Measurements from ENCODE around the gene CSNK1G2. TPM values are rescaled to one million over a fixed set of nuclear protein-coding genes. Genes with fewer than 3 reads are reported as not detected.
"Not testable (repeated sequence)": the region's sequence is repeated elsewhere in the genome, so short reads cannot be mapped to it uniquely, and the experiment has no call there.

CSNK1G2 gene
- total and polyA plus RNA-seq, 2 donors (not counting 1 experiment from before 2014, with no cell fraction given) = 154 to 288 TPM

DNA sequence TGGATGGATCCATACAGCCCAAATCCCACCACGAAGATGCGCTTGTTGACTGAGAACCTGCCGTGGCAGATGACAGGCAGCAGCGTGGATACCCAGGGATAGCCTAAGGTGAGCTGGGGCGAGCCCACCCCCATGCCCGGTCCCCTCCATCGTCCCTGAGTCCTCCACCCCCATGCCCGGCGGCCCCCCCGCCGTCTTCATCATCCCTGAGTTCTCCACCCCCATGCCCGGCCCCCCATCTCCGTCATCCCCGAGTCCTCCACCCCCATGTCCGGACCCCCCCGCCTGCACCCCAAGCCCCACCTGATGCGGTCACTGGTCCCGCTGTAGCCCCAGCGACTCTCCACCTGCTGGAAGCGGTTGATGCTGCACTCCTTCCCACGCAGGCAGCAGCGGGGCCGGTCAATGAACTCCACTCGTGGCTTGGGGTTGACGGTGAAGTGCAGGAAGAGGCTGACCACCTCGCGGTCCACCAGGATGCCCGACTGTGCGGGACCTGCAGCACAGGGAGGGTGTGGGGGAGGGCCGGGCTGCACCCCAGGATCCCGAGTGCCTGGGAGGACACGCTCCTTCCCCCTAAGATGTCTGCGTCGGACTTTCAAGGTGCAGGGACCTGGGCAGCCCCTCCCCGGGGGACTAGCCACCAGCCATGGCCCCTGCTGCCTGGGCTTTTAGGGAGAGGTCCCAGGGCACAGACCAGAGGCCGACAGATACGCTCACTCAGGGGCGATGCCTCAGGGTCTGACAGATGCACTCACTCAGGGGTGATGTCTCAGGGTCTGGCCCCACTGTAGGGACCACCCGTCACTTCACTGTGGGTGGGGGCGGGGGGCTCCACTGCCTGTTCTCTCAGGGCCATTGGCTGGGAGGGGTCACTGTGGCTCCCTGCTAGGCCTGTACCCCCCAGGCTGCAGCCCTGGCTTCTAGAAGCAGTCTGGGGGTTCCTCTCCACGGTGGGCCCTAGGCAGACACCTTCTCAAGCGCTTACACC is 46.5 kb downstream of the CSNK1G2 start:
- no peak for DNase-seq
- POLR2A ChIA-PET = interaction anchor here (0.7 kb wide), 1 partner anchor 131 kb away, joined by 3 read pairs; no protein-coding TSS in a partner anchor
- intact Hi-C loops (cut with micrococcal nuclease) = no loop called here
- Mint-ChIP-seq H3K27me3 (no peaks in the 10 kb centered on the region), H3K9me3 (ENCODE audit: insufficient read depth) (no peaks in the 10 kb centered on the region), H3K4me3 (no peak overlapping the region), H3K27ac (no peak overlapping the region), H3K4me1 (no peaks in the 10 kb centered on the region)
- H3K27me3 ChIP-seq (replicated peaks in 1 of 4; ENCODE audit: control extremely low read depth in 1 of 4, control insufficient read depth in 3 of 4, insufficient read depth in 4 of 4, low read length in 3 of 4) = no peaks in the 10 kb centered on the region
- no peak overlapping the region for H3K27ac ChIP-seq (ENCODE audit: low read length in 2 of 2)
- CTCF ChIA-PET = no interaction called here
- peaks cover 25% of the 10 kb centered on the region for H4K20me1 ChIP-seq (ENCODE audit: control insufficient read depth, insufficient read depth, low read length, poor library complexity, severe bottlenecking)
- H3K4me1 ChIP-seq (ENCODE audit: control insufficient read depth in 2 of 2, insufficient read depth in 2 of 2, low read length in 2 of 2) = no peaks in the 10 kb centered on the region
- H3K9ac ChIP-seq (ENCODE audit: low read length) = no peak overlapping the region
- H3K4me3 ChIP-seq (ENCODE audit: control extremely low read depth in 1 of 5, extremely low read depth in 1 of 5, insufficient read depth in 1 of 5, low read depth in 2 of 5, low read length in 4 of 5) = no peak overlapping the region
- H3K9me3 ChIP-seq (ENCODE audit: control extremely low read depth in 1 of 3, control insufficient read depth in 2 of 3, insufficient read depth in 1 of 3, low read length in 2 of 3) = no peaks in the 10 kb centered on the region
- H2AFZ ChIP-seq (ENCODE audit: insufficient read depth, low read depth, low read length, poor library complexity, severe bottlenecking) = no peak overlapping the region
- no peaks in the 10 kb centered on the region for H3K79me2 ChIP-seq (ENCODE audit: control insufficient read depth, insufficient read depth, low read length)
- TF ChIP-seq, protein P1, sequence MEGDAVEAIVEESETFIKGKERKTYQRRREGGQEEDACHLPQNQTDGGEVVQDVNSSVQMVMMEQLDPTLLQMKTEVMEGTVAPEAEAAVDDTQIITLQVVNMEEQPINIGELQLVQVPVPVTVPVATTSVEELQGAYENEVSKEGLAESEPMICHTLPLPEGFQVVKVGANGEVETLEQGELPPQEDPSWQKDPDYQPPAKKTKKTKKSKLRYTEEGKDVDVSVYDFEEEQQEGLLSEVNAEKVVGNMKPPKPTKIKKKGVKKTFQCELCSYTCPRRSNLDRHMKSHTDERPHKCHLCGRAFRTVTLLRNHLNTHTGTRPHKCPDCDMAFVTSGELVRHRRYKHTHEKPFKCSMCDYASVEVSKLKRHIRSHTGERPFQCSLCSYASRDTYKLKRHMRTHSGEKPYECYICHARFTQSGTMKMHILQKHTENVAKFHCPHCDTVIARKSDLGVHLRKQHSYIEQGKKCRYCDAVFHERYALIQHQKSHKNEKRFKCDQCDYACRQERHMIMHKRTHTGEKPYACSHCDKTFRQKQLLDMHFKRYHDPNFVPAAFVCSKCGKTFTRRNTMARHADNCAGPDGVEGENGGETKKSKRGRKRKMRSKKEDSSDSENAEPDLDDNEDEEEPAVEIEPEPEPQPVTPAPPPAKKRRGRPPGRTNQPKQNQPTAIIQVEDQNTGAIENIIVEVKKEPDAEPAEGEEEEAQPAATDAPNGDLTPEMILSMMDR (IDR thresholded peaks at IDR 0.05) = no peak
- TF ChIP-seq EZH2 (IDR thresholded peaks at IDR 0.05; ENCODE audit: borderline replicate concordance, insufficient read depth, low read depth, low read length, poor library complexity, severe bottlenecking) = no peak
- WGBS (ENCODE audit: insufficient coverage) = 93% methylated on average over 33 of the region's 42 CpGs
- H3K4me2 ChIP-seq (replicated peaks; ENCODE audit: low read depth, low read length, poor library complexity, severe bottlenecking) = no peak overlapping the region
- no peak for ATAC-seq (ENCODE audit: low read depth)
- peaks cover 5 to 60% of the 10 kb centered on the region in 2 experiments for H3K36me3 ChIP-seq (replicated peaks in 1 of 2; ENCODE audit: control extremely low read depth in 1 of 2, control insufficient read depth in 1 of 2, extremely low read depth in 1 of 2, insufficient read depth in 2 of 2, low read length in 1 of 2)

GRCh38 chr19:1988464-1988863 is 47.5 kb downstream of the CSNK1G2 start:
- POLR2A ChIA-PET = interaction anchor here (0.7 kb wide), 1 partner anchor 132 kb away, joined by 3 read pairs; no protein-coding TSS in a partner anchor
- H3K79me2 ChIP-seq (ENCODE audit: control insufficient read depth, insufficient read depth, low read length); H3K4me3 Mint-ChIP-seq; H3K9me3 Mint-ChIP-seq (ENCODE audit: insufficient read depth); H3K9ac ChIP-seq (ENCODE audit: low read length); H3K4me1 ChIP-seq (ENCODE audit: control insufficient read depth in 2 of 2, insufficient read depth in 2 of 2, low read length in 2 of 2); H2AFZ ChIP-seq (ENCODE audit: insufficient read depth, low read depth, low read length, poor library complexity, severe bottlenecking); H3K27me3 ChIP-seq (replicated peaks in 1 of 4; ENCODE audit: control extremely low read depth in 1 of 4, control insufficient read depth in 3 of 4, insufficient read depth in 4 of 4, low read length in 3 of 4); intact Hi-C loops (cut with micrococcal nuclease); H3K27me3 Mint-ChIP-seq; H3K27ac ChIP-seq (ENCODE audit: low read length in 2 of 2); H3K4me3 ChIP-seq (ENCODE audit: control extremely low read depth in 1 of 5, extremely low read depth in 1 of 5, insufficient read depth in 1 of 5, low read depth in 2 of 5, low read length in 4 of 5); H3K4me1 Mint-ChIP-seq; H3K9me3 ChIP-seq (ENCODE audit: control extremely low read depth in 1 of 3, control insufficient read depth in 2 of 3, insufficient read depth in 1 of 3, low read length in 2 of 3); H3K4me2 ChIP-seq (replicated peaks; ENCODE audit: low read depth, low read length, poor library complexity, severe bottlenecking); ATAC-seq (ENCODE audit: low read depth); DNase-seq; CTCF ChIA-PET; H3K27ac Mint-ChIP-seq: not testable (repeated sequence)
- H3K36me3 ChIP-seq (replicated peaks in 1 of 2; ENCODE audit: control extremely low read depth in 1 of 2, control insufficient read depth in 1 of 2, extremely low read depth in 1 of 2, insufficient read depth in 2 of 2, low read length in 1 of 2) = peaks cover 5 to 55% of the 10 kb centered on the region in 2 experiments
- whole genome bisulfite sequencing (ENCODE audit: insufficient coverage) = 95% methylated on average over 8 of the region's 10 CpGs
- H4K20me1 ChIP-seq (ENCODE audit: control insufficient read depth, insufficient read depth, low read length, poor library complexity, severe bottlenecking) = peaks cover 25% of the 10 kb centered on the region
